Measurements from ENCODE around the gene PDIA2. TPM values are rescaled to one million over a fixed set of nuclear protein-coding genes. Genes with fewer than 3 reads are reported as not detected.

Gene PDIA2
- total and polyA plus RNA-seq, 10 of the 15 experiments (the other 5 are each of a cell fraction or from before 2014, with no cell fraction given) = 0.11 to 0.36 TPM; not detected in 8

- TF ChIP-seq BCL3 (IDR thresholded peaks at IDR 0.05; ENCODE audit: borderline replicate concordance, insufficient read depth, low read depth, low read length, poor library complexity, severe bottlenecking) = no peak
Observed at GRCh38 chr16:297832-298231, 14.9 kb downstream of the PDIA2 start (continued).

GRCh38 chr16:301235-301634 is 18.3 kb downstream of the PDIA2 start:
- Histone ChIP-seq H2AFZ (ENCODE audit: control insufficient read depth, low read depth, low read length) (no peak overlapping the region), H3K79me2 (ENCODE audit: control insufficient read depth, insufficient read depth, low read length) (no peaks in the 10 kb centered on the region), H3K4me1 (ENCODE audit: control insufficient read depth, insufficient read depth, low read length) (no peaks in the 10 kb centered on the region), H3K27ac (ENCODE audit: control insufficient read depth, insufficient read depth) (no peak overlapping the region), H4K20me1 (ENCODE audit: control insufficient read depth, insufficient read depth) (no peaks in the 10 kb centered on the region), H3K9ac (ENCODE audit: control insufficient read depth, insufficient read depth, low read length) (no peak overlapping the region), H3K9me3 (replicated peaks; ENCODE audit: control insufficient read depth, insufficient read depth, low read length) (no peaks in the 10 kb centered on the region), H3K36me3 (ENCODE audit: control insufficient read depth in 2 of 2, insufficient read depth in 2 of 2, low read length in 1 of 2) (peaks cover 3 to 6% of the 10 kb centered on the region in 2 experiments; a peak in 3 of 4 replicates), H3K4me2 (ENCODE audit: control insufficient read depth, insufficient read depth) (no peak overlapping the region), H3K4me3 (no peak overlapping the region), H3K27me3 (replicated peaks in 1 of 2; ENCODE audit: control insufficient read depth in 2 of 2, insufficient read depth in 2 of 2, low read length in 1 of 2) (no peaks in the 10 kb centered on the region)
- WGBS (ENCODE audit: insufficient coverage, insufficient replicate concordance, low lambda C conversion rate, missing lambda C conversion rate) = 95% methylated on average over 6 of the region's 6 CpGs
- ChIA-PET SMC1A (ENCODE audit: uncharacterized antibody, unreplicated experiment) (no interaction called here), RAD21 (ENCODE audit: unreplicated experiment) (no interaction called here), CTCF (no interaction called here), POLR2A (no interaction called here)
- no peak for DNase-seq (ENCODE audit: low read depth, low spot score)
- intact Hi-C loops (cut with micrococcal nuclease; ENCODE audit: unreplicated experiment) (no loop called here), in situ Hi-C loops (cut with MboI) (no loop called here)
- no TSS peak for BruUV-seq (replicated peaks)
- no peak for ATAC-seq
- FAIRE-seq = no peak
- TF ChIP-seq EED (IDR thresholded peaks at IDR 0.05; ENCODE audit: low read depth) = no peak

GRCh38 chr16:301950-302349 is 19.0 kb downstream of the PDIA2 start:
- H3K36me3 ChIP-seq (ENCODE audit: control insufficient read depth in 2 of 2, insufficient read depth in 2 of 2, low read length in 1 of 2) = peaks cover 3 to 10% of the 10 kb centered on the region in 2 experiments; a peak in 3 of 4 replicates
- no peaks in the 10 kb centered on the region for H3K79me2 ChIP-seq (ENCODE audit: control insufficient read depth, insufficient read depth, low read length)
- H3K27ac ChIP-seq (ENCODE audit: control insufficient read depth, insufficient read depth) = no peak overlapping the region
- no peak for ATAC-seq
- H3K9ac ChIP-seq (ENCODE audit: control insufficient read depth, insufficient read depth, low read length) = no peak overlapping the region
- intact Hi-C loops (cut with micrococcal nuclease; ENCODE audit: unreplicated experiment) (no loop called here), in situ Hi-C loops (cut with MboI) (no loop called here)
- H3K9me3 ChIP-seq (replicated peaks; ENCODE audit: control insufficient read depth, insufficient read depth, low read length) = no peaks in the 10 kb centered on the region
- no peak overlapping the region for H3K4me3 ChIP-seq
- SMC1A ChIA-PET (ENCODE audit: uncharacterized antibody, unreplicated experiment) = no interaction called here
- WGBS (ENCODE audit: insufficient coverage, insufficient replicate concordance, low lambda C conversion rate, missing lambda C conversion rate) = 98% methylated on average over 13 of the region's 13 CpGs
- RAD21 ChIA-PET (ENCODE audit: unreplicated experiment) = no interaction called here
- CTCF ChIA-PET = no interaction called here
- no peaks in the 10 kb centered on the region for H4K20me1 ChIP-seq (ENCODE audit: control insufficient read depth, insufficient read depth)
- no peak for FAIRE-seq
- POLR2A ChIA-PET = no interaction called here
- DNase-seq (ENCODE audit: low read depth, low spot score) = no peak
- BruUV-seq (replicated peaks) = no TSS peak
- H2AFZ ChIP-seq (ENCODE audit: control insufficient read depth, low read depth, low read length) = no peak overlapping the region
- H3K4me2 ChIP-seq (ENCODE audit: control insufficient read depth, insufficient read depth) = no peak overlapping the region
- H3K27me3 ChIP-seq (replicated peaks in 1 of 2; ENCODE audit: control insufficient read depth in 2 of 2, insufficient read depth in 2 of 2, low read length in 1 of 2) = no peaks in the 10 kb centered on the region
- H3K4me1 ChIP-seq (ENCODE audit: control insufficient read depth, insufficient read depth, low read length) = no peaks in the 10 kb centered on the region
- no peak for TF ChIP-seq IRF5 (IDR thresholded peaks at IDR 0.05; ENCODE audit: borderline replicate concordance)
- TF ChIP-seq E4F1 (IDR thresholded peaks at IDR 0.05; ENCODE audit: borderline replicate concordance, partially characterized antibody) = no peak
- TF ChIP-seq BMI1 (IDR thresholded peaks at IDR 0.05; ENCODE audit: borderline replicate concordance) = no peak
- TF ChIP-seq PAX5 (IDR thresholded peaks at IDR 0.05; ENCODE audit: borderline replicate concordance, low read depth, low read length) = no peak
- no peak for TF ChIP-seq GABPA (IDR thresholded peaks at IDR 0.05; ENCODE audit: low read depth)
- TF ChIP-seq SP1 (IDR thresholded peaks at IDR 0.05; ENCODE audit: low read depth, low read length) = no peak
- TF ChIP-seq SUPT20H (IDR thresholded peaks at IDR 0.05; ENCODE audit: borderline replicate concordance, control insufficient read depth, low read depth, low read length) = no peak
- TF ChIP-seq CREM (IDR thresholded peaks at IDR 0.05; ENCODE audit: low read depth) = no peak
- TF ChIP-seq PML (IDR thresholded peaks at IDR 0.05; ENCODE audit: low read length) = no peak
- TF ChIP-seq ESRRA (IDR thresholded peaks at IDR 0.05; ENCODE audit: low read length) = no peak
